GM21825 (cell line): ENCODE measurements around the gene PSMA5.

ENCODE experiments used
- ATAC-seq: cut with Tn5 transposase; IDR thresholded peaks from one replicate; pipeline ENCODE4 v1.9.1; 2021; ENCODE audit warnings: mild to moderate bottlenecking, moderate library complexity; ENCODE audit not compliant: unreplicated experiment

Gene PSMA5

GRCh38 chr1:109370712-109371340, 55.4 kb downstream of the PSMA5 start:
- no peak for ATAC-seq

- no peak for ATAC-seq
Measured at GRCh38 chr1:109369167-109369746, 57.0 kb downstream of the PSMA5 start.

GRCh38 chr1:109368464-109368863, 57.8 kb downstream of the PSMA5 start:
- ATAC-seq: no peak

- no peak for ATAC-seq
Measured at GRCh38 chr1:109367626-109368025, 58.6 kb downstream of the PSMA5 start.

- ATAC-seq: no peak
Measured at GRCh38 chr1:109365642-109366204, 60.5 kb downstream of the PSMA5 start.

- ATAC-seq: no peak
Measured at GRCh38 chr1:109361649-109362048, 64.6 kb downstream of the PSMA5 start.

- ATAC-seq: no peak
Measured at GRCh38 chr1:109361069-109361468, 65.2 kb downstream of the PSMA5 start.

- ATAC-seq: no peak
Measured at GRCh38 chr1:109357616-109358015, 68.6 kb downstream of the PSMA5 start.

GRCh38 chr1:109356915-109357314, 69.3 kb downstream of the PSMA5 start:
- no peak for ATAC-seq

- no peak for ATAC-seq
Measured at GRCh38 chr1:109356505-109356904, 69.7 kb downstream of the PSMA5 start.

GRCh38 chr1:109354929-109355328, 71.3 kb downstream of the PSMA5 start:
- ATAC-seq: no peak

GRCh38 chr1:109351457-109351856, 74.8 kb downstream of the PSMA5 start:
- no peak for ATAC-seq

GRCh38 chr1:109350655-109351054, 75.6 kb downstream of the PSMA5 start:
- ATAC-seq: no peak

- no peak for ATAC-seq
Measured at GRCh38 chr1:109350182-109350581, 76.1 kb downstream of the PSMA5 start.
